IPS-20b (cell line): ENCODE results near the gene IGLL5.
"Not testable (repeated sequence)": the region's sequence is repeated elsewhere in the genome, so short reads cannot be mapped to it uniquely, and the experiment has no call there.

Experiments
- H3K27ac ChIP-seq: one replicate; pipeline ENCODE4 v1.5.1; 2013; ENCODE audit warnings: low read length
- H3K27me3 ChIP-seq: 2 replicates; pipeline ENCODE4 v1.6.1; 2013; ENCODE audit warnings: mild to moderate bottlenecking, low read length, inconsistent platforms; ENCODE audit not compliant: insufficient read depth
- H3K36me3 ChIP-seq: 2 replicates; pipeline ENCODE4 v1.6.1; 2013; ENCODE audit warnings: low read depth, mild to moderate bottlenecking, inconsistent platforms, low read length, moderate library complexity; ENCODE audit not compliant: insufficient read depth
- H3K4me1 ChIP-seq: 2 replicates; pipeline ENCODE4 v1.6.1; 2013; ENCODE audit warnings: mild to moderate bottlenecking, control low read depth, inconsistent platforms, low read length, moderate library complexity; ENCODE audit not compliant: insufficient read depth
- H3K4me3 ChIP-seq: 2 replicates; pipeline ENCODE4 v1.5.1; 2013; ENCODE audit warnings: mild to moderate bottlenecking, low read length, inconsistent platforms
- H3K9ac ChIP-seq: 2 replicates; pipeline ENCODE4 v1.6.1; 2013; ENCODE audit warnings: low read depth, mild to moderate bottlenecking, inconsistent platforms, low read length, moderate library complexity
- H3K9me3 ChIP-seq: 2 replicates; pipeline ENCODE4 v1.6.1; 2013; ENCODE audit warnings: mild to moderate bottlenecking, low read depth, low read length, inconsistent platforms; ENCODE audit not compliant: insufficient read depth

IGLL5 gene

GRCh38 chr22:22899342-22900080 is 11.9 kb downstream of the IGLL5 start:
- H3K4me3 ChIP-seq, H3K4me1 ChIP-seq, H3K9me3 ChIP-seq, H3K9ac ChIP-seq, H3K27ac ChIP-seq, H3K36me3 ChIP-seq: not testable (repeated sequence)
- H3K27me3 ChIP-seq, result peaks cover 65% of the 10 kb centered on the region

- not testable (repeated sequence) for H3K9ac ChIP-seq, H3K36me3 ChIP-seq, H3K9me3 ChIP-seq, H3K4me1 ChIP-seq, H3K27ac ChIP-seq, H3K4me3 ChIP-seq
- H3K27me3 ChIP-seq, result peaks cover 53% of the 10 kb centered on the region
These were observed 13.1 kb downstream of the IGLL5 start for GRCh38 chr22:22900527-22901205.

DNA sequence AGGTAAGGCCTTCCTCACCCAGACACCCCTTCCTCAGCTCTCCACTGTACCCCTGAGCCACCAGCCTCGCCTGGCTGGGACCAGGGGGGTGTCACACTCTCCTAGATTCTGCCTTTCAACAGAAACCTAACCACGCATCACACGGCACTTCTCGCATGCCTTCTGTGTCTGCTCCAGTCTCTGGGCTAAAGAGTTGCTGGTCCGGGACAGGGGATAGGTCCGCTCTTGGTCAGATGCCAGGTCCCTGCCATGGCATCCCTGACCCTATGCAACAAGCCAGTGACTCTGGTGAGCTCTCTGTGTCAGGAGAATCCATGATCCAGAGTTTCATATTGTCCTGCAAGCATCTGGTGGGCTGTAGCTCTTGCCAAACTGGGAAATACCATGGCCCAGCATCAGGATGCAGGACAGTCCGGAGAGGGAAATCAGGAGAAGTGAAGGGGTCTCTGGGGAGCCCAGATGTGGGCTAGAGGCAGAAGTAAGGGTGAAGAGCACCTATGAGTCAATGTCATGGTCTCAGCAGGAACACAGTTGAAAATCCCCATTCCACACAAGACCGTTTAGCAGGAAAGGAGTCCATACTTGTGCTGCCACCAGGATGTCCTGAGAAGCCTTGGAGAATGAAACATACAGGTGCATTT is 14.1 kb downstream of the IGLL5 start:
- Histone ChIP-seq H3K27me3 (peaks cover 43% of the 10 kb centered on the region), H3K4me1 (no peaks in the 10 kb centered on the region), H3K27ac (no peak overlapping the region), H3K4me3 (no peak overlapping the region), H3K9me3 (no peaks in the 10 kb centered on the region), H3K36me3 (no peaks in the 10 kb centered on the region), H3K9ac (no peak overlapping the region)

DNA sequence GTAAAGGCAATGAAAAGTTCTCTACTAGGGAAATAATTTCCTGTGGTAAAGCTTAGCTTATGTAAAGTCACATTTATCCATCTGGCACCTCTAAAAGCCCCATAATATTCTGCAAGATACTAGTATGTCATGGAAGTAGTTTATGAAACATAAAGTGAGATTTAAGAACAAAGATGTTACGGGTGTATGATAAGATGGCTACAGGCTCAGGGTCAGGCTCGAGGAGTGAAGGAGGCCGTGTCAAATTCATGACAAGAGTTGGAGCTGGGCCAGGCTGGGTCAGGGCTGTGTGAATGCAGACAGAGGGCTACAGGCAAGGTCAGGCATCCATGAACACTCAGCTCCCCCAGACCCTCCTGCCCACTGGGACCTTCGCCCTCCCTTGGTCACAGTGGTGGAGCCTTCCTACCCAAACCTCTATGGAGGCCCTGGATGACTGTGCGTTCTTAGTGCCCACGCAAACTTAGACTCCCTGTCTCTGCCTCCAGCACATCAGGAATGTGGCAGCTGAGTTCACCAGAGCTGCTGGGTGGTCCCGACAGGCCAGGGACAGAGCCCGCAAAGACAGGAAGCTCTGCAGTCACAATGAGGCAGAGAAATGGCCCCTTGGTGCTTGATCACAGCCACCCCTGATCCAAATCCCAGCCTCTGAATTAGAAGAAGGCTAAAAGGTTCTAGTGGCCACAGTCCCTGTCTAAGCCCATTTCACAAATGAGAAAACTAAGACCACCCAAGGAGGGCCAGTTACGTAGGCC is 14.8 kb downstream of the IGLL5 start:
- no peaks in the 10 kb centered on the region for H3K9me3 ChIP-seq
- H3K27me3 ChIP-seq, result peaks cover 43% of the 10 kb centered on the region
- no peak overlapping the region for H3K4me3 ChIP-seq
- no peaks in the 10 kb centered on the region for H3K36me3 ChIP-seq
- H3K4me1 ChIP-seq, result no peaks in the 10 kb centered on the region
- no peak overlapping the region for H3K27ac ChIP-seq
- no peak overlapping the region for H3K9ac ChIP-seq

- no peaks in the 10 kb centered on the region for H3K9me3 ChIP-seq
- peaks cover 43% of the 10 kb centered on the region for H3K27me3 ChIP-seq
- no peak overlapping the region for H3K27ac ChIP-seq
- H3K36me3 ChIP-seq, result no peaks in the 10 kb centered on the region
- no peak overlapping the region for H3K4me3 ChIP-seq
- no peak overlapping the region for H3K9ac ChIP-seq
- H3K4me1 ChIP-seq, result no peaks in the 10 kb centered on the region
These were observed 15.8 kb downstream of the IGLL5 start for GRCh38 chr22:22903355-22903777.

- H3K4me3 ChIP-seq, H3K36me3 ChIP-seq, H3K27ac ChIP-seq, H3K9ac ChIP-seq, H3K4me1 ChIP-seq, H3K9me3 ChIP-seq: not testable (repeated sequence)
- H3K27me3 ChIP-seq, result peaks cover 47% of the 10 kb centered on the region
These were observed 16.2 kb downstream of the IGLL5 start for GRCh38 chr22:22903781-22904192.

DNA sequence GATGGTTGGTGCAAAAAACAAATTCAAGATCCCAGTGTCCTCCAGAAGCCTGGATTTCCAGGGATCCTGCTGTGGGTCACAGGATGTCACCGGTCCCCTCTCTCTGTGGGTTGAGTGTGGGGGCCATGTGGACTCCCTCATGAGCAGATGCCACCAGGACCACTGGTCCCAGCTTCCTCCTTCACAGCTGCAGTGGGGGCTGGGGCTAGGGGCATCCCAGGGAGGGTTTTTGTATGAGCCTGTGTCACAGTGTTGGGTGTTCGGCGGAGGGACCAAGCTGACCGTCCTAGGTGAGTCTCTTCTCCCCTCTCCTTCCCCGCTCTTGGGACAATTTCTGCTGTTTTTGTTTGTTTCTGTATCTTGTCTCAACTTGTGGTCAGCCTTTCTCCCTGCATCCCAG is 17.1 kb downstream of the IGLL5 start:
- peaks cover 56% of the 10 kb centered on the region for H3K27me3 ChIP-seq
- H3K4me1 ChIP-seq, H3K27ac ChIP-seq, H3K9me3 ChIP-seq, H3K9ac ChIP-seq, H3K4me3 ChIP-seq, H3K36me3 ChIP-seq: not testable (repeated sequence)

GRCh38 chr22:22906391-22906790 is 18.8 kb downstream of the IGLL5 start:
- not testable (repeated sequence) for H3K9me3 ChIP-seq, H3K36me3 ChIP-seq, H3K27ac ChIP-seq, H3K4me1 ChIP-seq, H3K9ac ChIP-seq, H3K4me3 ChIP-seq
- peaks cover 72% of the 10 kb centered on the region for H3K27me3 ChIP-seq

GRCh38 chr22:22906907-22907550 is 19.4 kb downstream of the IGLL5 start:
- Histone ChIP-seq H3K27ac (no peak overlapping the region), H3K36me3 (no peaks in the 10 kb centered on the region), H3K9me3 (no peaks in the 10 kb centered on the region), H3K4me1 (no peaks in the 10 kb centered on the region), H3K9ac (no peak overlapping the region), H3K27me3 (peaks cover 73% of the 10 kb centered on the region), H3K4me3 (no peak overlapping the region)

DNA sequence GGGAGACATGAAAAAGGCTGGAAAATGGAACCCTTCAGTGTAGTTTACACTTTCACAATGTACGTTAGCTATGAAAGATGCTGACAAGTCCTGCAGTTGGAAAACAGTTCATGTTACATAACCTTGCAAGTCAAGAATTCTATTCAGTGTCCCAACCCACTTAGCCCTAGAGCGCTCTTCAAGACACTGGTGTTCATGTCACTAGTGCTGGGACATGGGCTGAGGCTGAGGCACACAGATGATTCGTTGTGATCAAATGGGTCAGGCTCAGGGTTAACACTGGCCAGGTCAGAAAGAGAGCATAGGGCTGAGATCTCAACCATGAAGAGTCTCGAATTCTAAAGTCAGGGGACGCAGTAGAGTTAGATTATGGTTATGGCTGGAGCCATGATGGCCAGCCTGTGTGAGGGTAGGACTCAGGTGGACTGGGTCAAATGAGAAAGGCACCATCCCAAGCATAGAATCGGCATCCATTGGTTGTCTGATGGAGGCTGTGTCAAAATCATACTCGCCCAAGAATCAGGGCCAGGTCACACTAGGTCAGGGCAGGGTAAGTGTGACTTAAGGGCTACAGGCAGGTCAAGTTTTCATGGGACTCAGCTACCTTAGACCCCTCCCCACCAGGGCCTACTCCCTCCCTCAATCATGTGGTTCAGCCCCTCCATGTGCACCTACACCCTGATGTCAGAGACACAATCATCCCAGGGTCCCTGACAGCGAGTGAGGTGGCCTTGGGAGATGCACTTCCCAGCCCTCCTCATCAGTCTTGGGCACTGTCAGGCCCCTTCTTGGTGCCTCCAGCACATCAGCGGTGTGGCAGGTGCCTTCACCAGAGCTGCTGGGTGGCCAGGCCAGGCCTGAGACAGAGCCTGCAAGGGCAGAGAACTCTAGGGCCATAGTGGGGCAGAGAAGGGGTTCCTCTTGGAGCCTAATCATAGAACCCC is 20.2 kb downstream of the IGLL5 start:
- no peaks in the 10 kb centered on the region for H3K9me3 ChIP-seq
- peaks cover 66% of the 10 kb centered on the region for H3K27me3 ChIP-seq
- H3K9ac ChIP-seq, result no peak overlapping the region
- H3K36me3 ChIP-seq, result no peaks in the 10 kb centered on the region
- H3K4me1 ChIP-seq, result no peaks in the 10 kb centered on the region
- no peak overlapping the region for H3K4me3 ChIP-seq
- no peak overlapping the region for H3K27ac ChIP-seq
